ENCODE measurements around the gene RPS6KB2. TPM values are rescaled to one million over a fixed set of nuclear protein-coding genes. Genes with fewer than 3 reads are reported as not detected.
A peak's percentile ranks its signal among the peaks of the same experiment; 100 is the strongest.

Gene RPS6KB2
- total RNA-seq, 6 donors from 2014 or later: 35.2 to 94.3 (median 50.4) TPM

DNA sequence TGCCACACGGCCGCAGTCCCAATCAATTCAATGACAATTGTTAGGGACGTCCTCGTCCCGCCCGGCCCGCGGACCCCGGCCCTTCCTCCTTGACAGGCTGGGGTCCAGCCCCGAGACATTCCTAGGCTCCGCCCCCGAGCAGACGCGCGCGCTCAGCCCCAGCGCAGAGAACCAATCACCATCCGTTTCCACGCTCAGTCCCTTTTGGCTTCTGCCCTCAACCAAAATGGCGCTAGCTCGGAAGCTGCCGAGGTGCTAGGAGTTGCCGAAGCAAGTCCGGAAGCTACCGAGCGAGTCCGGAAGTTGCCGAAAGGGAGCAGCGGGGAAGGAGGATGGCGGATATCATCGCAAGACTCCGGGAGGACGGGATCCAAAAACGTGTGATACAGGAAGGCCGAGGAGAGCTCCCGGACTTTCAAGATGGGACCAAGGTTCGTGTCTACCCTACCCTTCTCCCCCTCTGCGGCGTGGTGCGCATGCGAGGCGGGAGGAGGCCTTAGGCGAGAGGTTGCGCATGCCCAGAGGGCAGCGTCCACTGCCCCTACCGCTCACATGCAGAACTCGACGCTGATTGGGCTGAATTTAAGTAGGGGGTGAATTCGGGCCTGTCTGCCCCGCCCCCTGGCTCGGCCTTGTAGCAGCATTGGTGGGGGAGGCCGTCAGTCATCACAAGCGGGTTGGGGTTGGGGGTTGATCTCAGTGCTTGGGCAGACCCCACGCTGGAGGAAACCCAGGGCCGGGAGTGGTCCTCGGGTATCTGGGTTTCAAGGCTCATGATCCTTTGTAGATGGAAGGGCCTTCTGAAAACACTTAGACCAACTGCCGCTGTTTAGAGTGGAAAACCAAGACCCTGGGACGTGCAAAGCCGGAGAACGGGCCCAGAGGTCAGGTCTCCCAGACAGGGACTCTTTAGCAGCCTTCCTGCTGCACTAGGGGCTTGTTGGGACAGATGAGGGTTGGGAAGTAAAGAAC, 54.8 kb downstream of the RPS6KB2 start, which contains the start of gene AIP:
Gene AIP (plus strand): TSS at position 200 of the 972 bp plus-strand sequence. CDS start 133 bp downstream, at position 333.
- Histone ChIP-seq H3K4me1 (peaks cover 29 to 43% (median 33%) of the 10 kb centered on the region in 4 donors), H3K27me3 (no peaks in the 10 kb centered on the region), H3K9me3 (no peaks in the 10 kb centered on the region), H3K36me3 (peaks cover 0 to 16% (median 10%) of the 10 kb centered on the region in 4 donors), H3K4me3 (peak within 1 kb of the TSS; percentile 28 to 63 (median 50)), H3K27ac (peak within 1 kb of the TSS; percentile 81 to 95 (median 92))
- 11 to 16% methylated on average over 38 to 60 of the region's 60 CpGs for WGBS, 2 donors
- TF ChIP-seq, protein P1, sequence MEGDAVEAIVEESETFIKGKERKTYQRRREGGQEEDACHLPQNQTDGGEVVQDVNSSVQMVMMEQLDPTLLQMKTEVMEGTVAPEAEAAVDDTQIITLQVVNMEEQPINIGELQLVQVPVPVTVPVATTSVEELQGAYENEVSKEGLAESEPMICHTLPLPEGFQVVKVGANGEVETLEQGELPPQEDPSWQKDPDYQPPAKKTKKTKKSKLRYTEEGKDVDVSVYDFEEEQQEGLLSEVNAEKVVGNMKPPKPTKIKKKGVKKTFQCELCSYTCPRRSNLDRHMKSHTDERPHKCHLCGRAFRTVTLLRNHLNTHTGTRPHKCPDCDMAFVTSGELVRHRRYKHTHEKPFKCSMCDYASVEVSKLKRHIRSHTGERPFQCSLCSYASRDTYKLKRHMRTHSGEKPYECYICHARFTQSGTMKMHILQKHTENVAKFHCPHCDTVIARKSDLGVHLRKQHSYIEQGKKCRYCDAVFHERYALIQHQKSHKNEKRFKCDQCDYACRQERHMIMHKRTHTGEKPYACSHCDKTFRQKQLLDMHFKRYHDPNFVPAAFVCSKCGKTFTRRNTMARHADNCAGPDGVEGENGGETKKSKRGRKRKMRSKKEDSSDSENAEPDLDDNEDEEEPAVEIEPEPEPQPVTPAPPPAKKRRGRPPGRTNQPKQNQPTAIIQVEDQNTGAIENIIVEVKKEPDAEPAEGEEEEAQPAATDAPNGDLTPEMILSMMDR (IDR thresholded peaks at IDR 0.05): peak in 5 of 6 experiments; percentile 22 to 72 (median 65)
- TF ChIP-seq POLR2A (IDR thresholded peaks at IDR 0.05) (peak in 3 of 4 donors; percentile 26 to 80 (median 42)), POLR2AphosphoS5 (IDR thresholded peaks at IDR 0.05) (peak; percentile 82 to 89), EP300 (IDR thresholded peaks at IDR 0.05) (no peak)
- DNase-seq: peak; percentile 96 to 97
- peak; percentile 98 to 99 for ATAC-seq (ENCODE audit: low FRiP score in 2 of 2)

DNA sequence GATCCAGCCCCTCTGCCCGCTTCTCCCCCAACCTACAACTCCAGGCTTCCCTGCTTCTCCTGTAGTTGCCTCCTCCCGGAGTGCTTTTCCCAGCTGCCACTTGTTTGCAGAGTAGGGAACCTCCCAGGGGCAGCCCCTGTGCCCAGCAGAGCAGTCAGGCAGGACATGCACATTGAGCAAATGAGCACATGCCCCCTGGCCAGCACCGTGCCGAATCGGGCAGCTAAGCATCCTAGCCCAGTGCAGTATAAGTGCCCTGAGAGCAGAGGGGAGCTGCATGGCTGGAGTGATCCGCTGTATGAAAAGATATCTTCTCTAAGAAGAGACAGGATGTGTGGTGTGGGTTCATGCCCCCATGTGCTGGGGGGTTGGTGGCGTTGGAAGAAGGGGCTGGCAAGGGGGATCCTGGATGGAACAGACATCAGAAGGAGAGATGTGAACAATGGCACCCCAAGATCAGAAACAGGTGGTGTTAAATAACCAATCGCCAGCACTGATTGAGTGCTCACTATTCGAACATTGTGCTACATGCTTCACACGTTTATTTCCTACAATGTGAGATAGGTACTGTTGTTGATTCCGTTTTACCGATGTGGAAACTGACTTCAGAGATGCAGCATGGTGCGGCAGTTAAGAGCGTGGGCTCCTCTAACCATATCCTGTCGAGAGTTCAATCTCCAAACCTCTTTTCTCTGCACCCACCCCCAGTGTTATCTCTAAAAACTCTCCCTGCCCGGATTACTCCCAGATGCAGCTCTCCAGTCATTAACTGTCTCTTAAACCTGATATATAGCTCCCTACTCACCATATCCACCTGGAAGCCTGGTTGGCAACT, 55.8 kb downstream of the RPS6KB2 start:
- peak overlapping the region in 3 of 4 donors; percentile 40 to 63 (median 59) for H3K4me3 ChIP-seq
- peak overlapping the region; percentile 81 to 95 (median 92) for H3K27ac ChIP-seq
- DNase-seq (no peak), ATAC-seq (ENCODE audit: low FRiP score in 2 of 2) (no peak)
- peaks cover 29 to 43% (median 33%) of the 10 kb centered on the region in 4 donors for H3K4me1 ChIP-seq
- peaks cover 0 to 22% (median 14%) of the 10 kb centered on the region in 4 donors for H3K36me3 ChIP-seq
- no peaks in the 10 kb centered on the region for H3K9me3 ChIP-seq
- WGBS, 2 donors: 82 to 86% methylated on average over 16 of the region's 16 CpGs
- TF ChIP-seq POLR2AphosphoS5 (IDR thresholded peaks at IDR 0.05) (no peak), POLR2A (IDR thresholded peaks at IDR 0.05) (no peak), EP300 (IDR thresholded peaks at IDR 0.05) (no peak)
- TF ChIP-seq, protein P1 (IDR thresholded peaks at IDR 0.05): no peak
- no peaks in the 10 kb centered on the region for H3K27me3 ChIP-seq

GRCh38 chr11:67484847-67485311, 56.6 kb downstream of the RPS6KB2 start:
- Histone ChIP-seq H3K36me3 (peaks cover 5 to 30% (median 21%) of the 10 kb centered on the region in 4 donors), H3K27ac (peak overlapping the region in 2 of 4 donors; percentile 63 to 95), H3K4me3 (peak overlapping the region in 1 of 4 donors; percentile 1), H3K27me3 (no peaks in the 10 kb centered on the region), H3K9me3 (no peaks in the 10 kb centered on the region), H3K4me1 (peaks cover 29 to 43% (median 33%) of the 10 kb centered on the region in 4 donors)
- no peak for ATAC-seq (ENCODE audit: low FRiP score in 2 of 2)
- no peak for TF ChIP-seq POLR2A (IDR thresholded peaks at IDR 0.05)
- no peak for TF ChIP-seq EP300 (IDR thresholded peaks at IDR 0.05)
- TF ChIP-seq, protein P1 (IDR thresholded peaks at IDR 0.05): no peak
- TF ChIP-seq POLR2AphosphoS5 (IDR thresholded peaks at IDR 0.05): no peak
- 68 to 77% methylated on average over 4 to 11 of the region's 11 CpGs for WGBS, 2 donors
- no peak for DNase-seq

Small RNA genes lying within 50 kb of the gene (small RNA-seq; reads per million reads assigned to genes)
- 0 reads per million in 4 donors for gene RNU6-1238P

Other genes with a start within 250 kb of the RPS6KB2 start
- gene GRK2, start 162.0 kb upstream of the RPS6KB2 start, total RNA-seq: 100 to 1,000 TPM in 4 of 6 donors, 10 to 100 TPM in 2; 76.9 to 232 (median 117) TPM
- 100 to 1,000 TPM in 2 of 6 donors, 10 to 100 TPM in 4; 47.4 to 221 (median 78.3) TPM for gene ANKRD13D, start 139.2 kb upstream of the RPS6KB2 start, total RNA-seq
- gene SSH3, start 125.0 kb upstream of the RPS6KB2 start, total RNA-seq: 10 to 100 TPM; 35.9 to 99.2 (median 53.8) TPM
- 100 to 1,000 TPM in 4 of 6 donors, 10 to 100 TPM in 2; 55.5 to 173 (median 106) TPM for gene POLD4, start 74.9 kb upstream of the RPS6KB2 start, total RNA-seq
- gene CLCF1, start 54.9 kb upstream of the RPS6KB2 start, total RNA-seq: 10 to 100 TPM in 2 of 6 donors, 1 to 10 TPM in 4; 3.7 to 29.5 (median 6.0) TPM
- 100 to 1,000 TPM in 1 of 6 donors, 10 to 100 TPM in 5; 20.4 to 115 (median 28.2) TPM for gene RAD9A, start 36.5 kb upstream of the RPS6KB2 start, total RNA-seq
- gene PPP1CA, start 26.6 kb upstream of the RPS6KB2 start, total RNA-seq: 100 to 1,000 TPM in 3 of 6 donors, 10 to 100 TPM in 3; 83.8 to 191 (median 135) TPM
- gene TBC1D10C, start 24.4 kb upstream of the RPS6KB2 start, total RNA-seq: 10 to 100 TPM in 5 of 6 donors, 1 to 10 TPM in 1; 8.4 to 45.3 (median 32.7) TPM
- gene CARNS1, start 12.8 kb upstream of the RPS6KB2 start, total RNA-seq: 1 to 10 TPM in 2 of 6 donors, under 1 TPM in 4; 0.49 to 4.2 (median 0.89) TPM
- gene PTPRCAP, start 9.2 kb downstream of the RPS6KB2 start, total RNA-seq: 10 to 100 TPM; 12.8 to 34.0 (median 18.0) TPM
- 100 to 1,000 TPM in 4 of 6 donors, 10 to 100 TPM in 2; 49.0 to 178 (median 118) TPM for gene CORO1B, start 15.0 kb downstream of the RPS6KB2 start, total RNA-seq
- gene GPR152, start 24.2 kb downstream of the RPS6KB2 start, total RNA-seq: not detected
- gene CABP4, start 26.9 kb downstream of the RPS6KB2 start, total RNA-seq: 1 to 10 TPM; 1.5 to 4.7 (median 2.3) TPM
- gene TMEM134, start 40.8 kb downstream of the RPS6KB2 start, total RNA-seq: 100 to 1,000 TPM in 1 of 6 donors, 10 to 100 TPM in 5; 51.2 to 102 (median 75.2) TPM
- 100 to 1,000 TPM in 1 of 6 donors, 10 to 100 TPM in 5; 51.1 to 101 (median 75.3) TPM for gene AIP, start 54.5 kb downstream of the RPS6KB2 start, total RNA-seq
- 10 to 100 TPM; 32.0 to 90.1 (median 40.7) TPM for gene PITPNM1, start 76.9 kb downstream of the RPS6KB2 start, total RNA-seq
- 100 to 1,000 TPM in 2 of 6 donors, 10 to 100 TPM in 4; 36.7 to 119 (median 89.0) TPM for gene CDK2AP2, start 79.7 kb downstream of the RPS6KB2 start, total RNA-seq
- gene CABP2, start 95.0 kb downstream of the RPS6KB2 start, total RNA-seq: not detected
- 1,000 to 10,000 TPM in 4 of 6 donors, 100 to 1,000 TPM in 2; 600 to 1,952 (median 1,144) TPM for gene GSTP1, start 155.3 kb downstream of the RPS6KB2 start, total RNA-seq
- gene NDUFV1, start 178.4 kb downstream of the RPS6KB2 start, total RNA-seq: 100 to 1,000 TPM; 169 to 395 (median 205) TPM
- gene NUDT8, start 201.4 kb downstream of the RPS6KB2 start, total RNA-seq: 10 to 100 TPM in 4 of 6 donors, 1 to 10 TPM in 1, not detected in 1; 4.3 to 17.8 (median 13.9) TPM
- gene TBX10, start 211.3 kb downstream of the RPS6KB2 start, total RNA-seq: not detected
- gene ACY3, start 222.2 kb downstream of the RPS6KB2 start, total RNA-seq: 1 to 10 TPM in 1 of 6 donors, under 1 TPM in 1, not detected in 4; 0.37 to 3.2 TPM
- 1 to 10 TPM in 2 of 6 donors, under 1 TPM in 3, not detected in 1; 0.30 to 6.4 (median 0.86) TPM for gene ALDH3B2, start 246.1 kb downstream of the RPS6KB2 start, total RNA-seq

All from upper lobe of left lung (tissue), 6 donors.